GM12873 (cell line): ENCODE data around the gene LARGE1.

Experiments
- TF ChIP-seq, protein P1 (sequence below): IDR thresholded peaks from 2 replicates; pipeline ENCODE4 v1.5.1; 2012; ENCODE audit warnings: low read depth, mild to moderate bottlenecking, moderate library complexity, low read length, control low read depth; ENCODE audit not compliant: insufficient read depth; ENCODE audit errors: missing control alignments

Gene LARGE1

DNA sequence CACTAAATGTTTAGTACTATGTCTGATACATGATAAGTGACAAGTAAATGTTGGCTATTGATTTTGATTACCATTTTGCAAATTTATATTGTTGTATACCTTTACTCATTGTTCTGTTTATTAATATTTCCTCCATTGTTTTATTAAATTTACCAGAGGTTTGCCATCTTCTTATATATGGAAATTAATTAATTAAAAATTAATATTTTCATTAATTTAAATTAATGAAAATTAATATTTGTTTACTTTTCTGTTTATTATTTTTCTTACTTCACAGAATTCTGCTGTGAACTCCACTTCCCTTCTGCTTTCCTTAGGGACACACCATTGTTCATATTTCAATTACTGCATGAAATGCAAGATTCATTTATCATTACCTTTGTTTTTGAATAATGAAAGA, 331.0 kb downstream of the LARGE1 start:
- TF ChIP-seq, protein P1, sequence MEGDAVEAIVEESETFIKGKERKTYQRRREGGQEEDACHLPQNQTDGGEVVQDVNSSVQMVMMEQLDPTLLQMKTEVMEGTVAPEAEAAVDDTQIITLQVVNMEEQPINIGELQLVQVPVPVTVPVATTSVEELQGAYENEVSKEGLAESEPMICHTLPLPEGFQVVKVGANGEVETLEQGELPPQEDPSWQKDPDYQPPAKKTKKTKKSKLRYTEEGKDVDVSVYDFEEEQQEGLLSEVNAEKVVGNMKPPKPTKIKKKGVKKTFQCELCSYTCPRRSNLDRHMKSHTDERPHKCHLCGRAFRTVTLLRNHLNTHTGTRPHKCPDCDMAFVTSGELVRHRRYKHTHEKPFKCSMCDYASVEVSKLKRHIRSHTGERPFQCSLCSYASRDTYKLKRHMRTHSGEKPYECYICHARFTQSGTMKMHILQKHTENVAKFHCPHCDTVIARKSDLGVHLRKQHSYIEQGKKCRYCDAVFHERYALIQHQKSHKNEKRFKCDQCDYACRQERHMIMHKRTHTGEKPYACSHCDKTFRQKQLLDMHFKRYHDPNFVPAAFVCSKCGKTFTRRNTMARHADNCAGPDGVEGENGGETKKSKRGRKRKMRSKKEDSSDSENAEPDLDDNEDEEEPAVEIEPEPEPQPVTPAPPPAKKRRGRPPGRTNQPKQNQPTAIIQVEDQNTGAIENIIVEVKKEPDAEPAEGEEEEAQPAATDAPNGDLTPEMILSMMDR: no peak

DNA sequence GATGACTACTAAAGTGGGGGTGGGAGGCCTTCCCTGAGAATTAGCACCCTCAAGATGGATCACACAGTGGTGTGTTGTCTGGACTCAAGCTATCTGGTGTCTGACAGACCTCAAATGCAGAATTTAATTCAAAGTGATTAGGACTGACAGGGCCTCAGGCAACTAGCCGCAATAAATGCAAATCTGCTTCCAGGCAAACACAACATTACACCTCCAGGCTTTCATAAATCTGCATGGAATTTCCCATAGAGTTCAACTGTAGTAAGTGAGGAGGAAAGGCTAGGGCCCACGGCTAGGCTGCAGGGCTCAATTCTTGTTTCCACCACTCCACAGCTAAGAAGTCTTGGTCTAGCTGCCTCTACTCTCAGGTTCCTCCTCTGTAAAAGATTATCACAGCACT, 331.4 kb downstream of the LARGE1 start:
- TF ChIP-seq, protein P1: no peak

DNA sequence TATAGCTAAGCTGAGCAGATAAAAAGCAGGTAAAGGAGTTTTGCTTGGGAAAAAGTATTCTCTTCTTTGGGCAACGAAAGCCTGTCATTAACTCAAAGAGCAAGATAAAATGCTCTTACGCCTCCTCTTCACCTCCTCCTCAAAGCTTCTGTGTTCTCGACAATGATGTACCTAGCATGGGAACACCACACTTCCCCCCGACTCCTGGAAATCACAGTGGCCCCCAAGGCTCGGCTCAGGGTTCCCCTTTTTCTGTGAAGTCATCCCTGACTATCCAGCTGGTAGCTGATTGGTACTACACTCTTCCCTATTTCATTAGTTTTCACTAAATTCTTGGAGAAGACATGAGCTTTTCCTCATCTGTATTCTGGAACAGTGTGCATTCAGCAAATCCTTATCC, 336.1 kb downstream of the LARGE1 start:
- TF ChIP-seq, protein P1: no peak

DNA sequence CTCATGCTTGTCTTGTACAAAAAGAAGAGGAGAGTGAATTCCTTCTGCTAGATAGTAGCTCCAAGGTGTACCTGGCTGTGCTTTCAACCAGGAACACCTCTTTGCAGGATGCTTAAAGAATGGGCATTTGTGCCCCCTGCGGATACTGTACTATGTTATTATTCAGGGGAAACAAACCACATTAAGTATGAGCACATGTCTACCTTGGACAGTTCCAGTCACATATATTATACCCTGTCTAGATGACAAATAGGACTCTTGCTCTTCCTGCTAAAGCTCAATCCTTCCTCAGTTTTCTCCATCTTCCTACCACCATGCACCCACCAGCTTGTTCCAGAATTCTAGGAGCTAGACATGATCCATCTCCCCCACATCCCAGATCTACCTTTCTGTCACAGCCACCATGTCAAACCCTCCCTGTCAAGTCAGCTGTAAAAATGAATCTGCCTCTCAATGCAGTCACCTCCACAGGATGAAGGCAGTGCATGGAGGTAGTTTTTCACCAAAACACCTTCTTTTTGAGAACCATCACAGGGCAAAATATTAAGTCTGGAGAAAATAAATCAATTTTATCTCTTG, 337.4 kb downstream of the LARGE1 start:
- TF ChIP-seq, protein P1: no peak

DNA sequence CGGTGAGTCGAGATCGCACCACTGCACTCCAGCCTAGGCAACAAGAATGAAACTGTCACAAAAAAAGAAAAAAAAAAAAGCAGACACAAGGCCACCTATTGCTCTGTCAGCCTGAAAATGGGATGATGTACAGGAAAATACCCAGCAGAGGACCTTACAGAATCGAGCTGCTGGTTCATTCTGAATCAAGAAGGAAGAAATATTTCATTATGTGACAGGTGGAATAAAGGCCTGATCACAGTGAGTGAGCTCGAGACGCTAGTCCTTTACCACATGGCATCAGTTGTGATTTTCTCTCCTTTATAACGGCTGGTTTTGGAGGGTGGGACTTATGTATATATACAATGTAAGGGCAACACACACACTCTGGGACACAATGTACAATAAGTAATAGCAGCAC, 340.0 kb downstream of the LARGE1 start:
- TF ChIP-seq, protein P1: no peak

DNA sequence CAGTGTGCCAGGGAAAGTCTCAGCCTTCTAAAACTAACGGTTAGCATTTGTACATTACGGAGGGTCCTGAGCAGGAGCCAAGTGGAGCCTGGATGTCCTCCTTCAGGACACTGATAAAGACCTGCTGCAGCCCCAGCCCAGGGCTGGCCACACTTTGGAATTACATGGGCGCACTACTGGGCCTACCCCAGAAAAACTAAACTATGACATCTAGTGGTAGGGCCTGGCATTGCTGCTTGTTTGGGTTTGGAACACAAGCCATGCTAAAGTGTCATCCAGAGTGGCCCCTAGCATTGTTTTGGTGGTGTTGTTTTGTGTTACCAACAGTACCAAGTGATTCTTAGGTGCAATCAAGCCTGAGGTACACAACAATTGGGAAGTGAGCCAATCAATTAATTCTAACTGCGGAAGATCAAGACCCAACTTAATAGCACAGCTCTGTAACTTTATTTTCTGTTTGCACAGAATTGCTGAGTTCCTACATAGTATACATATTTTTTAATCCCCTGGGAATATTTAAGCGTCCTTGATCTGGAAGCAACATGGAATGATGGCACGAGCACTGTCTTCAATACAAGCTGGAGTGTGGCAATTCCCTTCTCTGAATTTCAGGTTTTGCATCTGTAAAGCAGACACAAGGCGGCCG, 340.7 kb downstream of the LARGE1 start:
- TF ChIP-seq, protein P1: peak; percentile 96

DNA sequence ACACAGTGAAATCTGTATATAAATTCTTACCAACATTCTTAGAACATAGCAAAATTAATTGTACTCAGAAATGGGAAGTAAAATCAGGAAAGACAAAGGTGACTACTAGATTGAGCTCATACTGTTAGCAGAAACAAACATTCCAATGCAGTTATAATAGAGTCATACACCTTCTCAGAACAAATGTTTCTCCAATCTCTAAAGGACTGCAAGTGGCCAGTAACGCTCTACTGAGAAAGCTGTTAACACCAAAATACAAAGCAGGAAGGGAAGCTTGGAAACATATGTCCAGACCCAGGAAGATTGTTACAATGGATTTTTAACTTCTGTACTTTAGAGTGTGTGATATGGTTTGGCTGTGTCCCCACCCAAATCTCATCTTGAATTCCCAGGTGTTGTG, 341.5 kb downstream of the LARGE1 start:
- TF ChIP-seq, protein P1: no peak
